Trophoblast cell (in vitro differentiated cells and primary cell): ENCODE measurements around the gene CTIF.

Source experiments
- DNase-seq, 2 donors: peaks; one replicate each; pipeline ENCODE4 v3.0.0-alpha.2; 2016
- H2AFZ ChIP-seq: 2 replicates; pipeline ENCODE4 v1.6.1; 2013; ENCODE audit warnings: low read length, moderate library complexity, mild to moderate bottlenecking; ENCODE audit not compliant: insufficient read depth, poor library complexity
- H2AK5ac ChIP-seq: 2 replicates; pipeline ENCODE4 v1.6.1; 2013; ENCODE audit warnings: mild to moderate bottlenecking, low read length
- H2BK120ac ChIP-seq: 2 replicates; pipeline ENCODE4 v1.6.1; 2013; ENCODE audit warnings: low read length, mild to moderate bottlenecking, moderate library complexity; ENCODE audit not compliant: insufficient read depth, poor library complexity
- H2BK12ac ChIP-seq: 2 replicates; pipeline ENCODE4 v1.6.1; 2013; ENCODE audit warnings: mild to moderate bottlenecking, low read length, moderate library complexity
- H2BK5ac ChIP-seq: 2 replicates; pipeline ENCODE4 v1.6.1; 2013; ENCODE audit warnings: low read length, low read depth, moderate library complexity, mild to moderate bottlenecking; ENCODE audit not compliant: poor library complexity
- H3K14ac ChIP-seq: 2 replicates; pipeline ENCODE4 v1.6.1; 2013; ENCODE audit warnings: mild to moderate bottlenecking, low read length
- H3K18ac ChIP-seq: 2 replicates; pipeline ENCODE4 v1.6.1; 2013; ENCODE audit warnings: mild to moderate bottlenecking, low read length
- H3K23ac ChIP-seq: 2 replicates; pipeline ENCODE4 v1.6.1; 2013; ENCODE audit warnings: low read length
- H3K27ac ChIP-seq: 2 replicates; pipeline ENCODE4 v1.5.1; 2013; ENCODE audit warnings: low read depth, mild to moderate bottlenecking, inconsistent platforms, low read length, moderate library complexity
- H3K27me3 ChIP-seq: 2 replicates; pipeline ENCODE4 v1.6.1; 2013; ENCODE audit warnings: inconsistent platforms, mild to moderate bottlenecking, low read length, moderate library complexity; ENCODE audit not compliant: insufficient read depth
- H3K36me3 ChIP-seq, 2 experiments: 1 replicate in 1 of 2; 2 replicates in 1 of 2; pipeline ENCODE4 v1.6.1; 2013; ENCODE audit warnings: low read length in 2 of 2, mild to moderate bottlenecking in 2 of 2, moderate library complexity in 1 of 2; ENCODE audit not compliant: insufficient read depth in 2 of 2, control insufficient read depth in 1 of 2
- H3K4ac ChIP-seq: 2 replicates; pipeline ENCODE4 v1.6.1; 2013; ENCODE audit warnings: low read depth, mild to moderate bottlenecking, low read length, moderate library complexity
- H3K4me1 ChIP-seq, 2 experiments: 1 replicate in 1 of 2; 2 replicates in 1 of 2; pipeline ENCODE4 v1.6.1; 2013; ENCODE audit warnings: low read length in 2 of 2, mild to moderate bottlenecking in 2 of 2, moderate library complexity in 1 of 2; ENCODE audit not compliant: insufficient read depth in 2 of 2, control insufficient read depth in 1 of 2
- H3K4me2 ChIP-seq: 2 replicates; pipeline ENCODE4 v1.6.1; 2013; ENCODE audit warnings: inconsistent platforms, mild to moderate bottlenecking, low read length, moderate library complexity
- H3K4me3 ChIP-seq: 2 replicates; pipeline ENCODE4 v1.5.1; 2013; ENCODE audit warnings: mild to moderate bottlenecking, low read depth, low read length, inconsistent platforms
- H3K79me1 ChIP-seq: one replicate; pipeline ENCODE4 v1.6.1; 2013; ENCODE audit warnings: low read length
- H3K79me2 ChIP-seq: 2 replicates; pipeline ENCODE4 v1.6.1; 2013; ENCODE audit warnings: low read length, mild to moderate bottlenecking; ENCODE audit not compliant: control insufficient read depth, insufficient read depth, poor library complexity
- H3K9ac ChIP-seq: 2 replicates; pipeline ENCODE4 v1.6.1; 2013; ENCODE audit warnings: mild to moderate bottlenecking, low read length
- H3K9me3 ChIP-seq: 2 replicates; pipeline ENCODE4 v1.6.1; 2013; ENCODE audit warnings: low read depth, mild to moderate bottlenecking, control low read depth, inconsistent platforms, low read length; ENCODE audit not compliant: insufficient read depth
- H4K12ac ChIP-seq: 2 replicates; pipeline ENCODE4 v1.6.1; 2013; ENCODE audit warnings: low read depth, mild to moderate bottlenecking, low read length, moderate library complexity
- H4K8ac ChIP-seq: 2 replicates; pipeline ENCODE4 v1.6.1; 2013; ENCODE audit warnings: low read depth, mild to moderate bottlenecking, low read length, moderate library complexity
- H4K91ac ChIP-seq: one replicate; pipeline ENCODE4 v1.6.1; 2013; ENCODE audit warnings: low read depth, mild to moderate bottlenecking, low read length, moderate library complexity
- WGBS: extraction: QIAGEN DNeasy Blood & Tissue Kit; methylation state at CpG from one replicate; pipeline ENCODE4 v1.1.7; 2013; ENCODE audit warnings: missing lambda C conversion rate; ENCODE audit not compliant: insufficient read length, insufficient coverage; ENCODE audit errors: extremely low coverage; 5-methylcytosine and 5-hydroxymethylcytosine counted together

The CTIF gene

DNA sequence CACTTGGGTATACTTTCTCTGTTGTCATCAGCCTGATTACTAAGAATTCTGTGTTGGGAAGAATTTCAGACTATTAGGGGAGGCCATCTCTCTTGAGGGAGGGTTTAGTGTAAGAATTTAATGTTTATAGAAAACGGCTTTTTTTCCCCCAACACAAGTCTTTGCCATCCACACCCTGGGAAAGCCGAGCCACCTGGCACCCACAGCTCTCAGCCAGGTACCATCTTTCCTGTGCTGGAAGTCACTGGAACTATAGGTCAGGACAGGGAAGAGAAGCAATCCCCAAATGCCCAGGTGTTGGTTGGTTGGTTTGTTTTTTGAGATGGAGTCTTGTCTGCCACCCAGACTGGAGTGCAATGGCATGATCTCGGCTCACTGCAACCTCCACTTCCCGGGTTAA lies 256.9 kb downstream of the CTIF start:
- H3K9ac ChIP-seq, result no peak overlapping the region
- no peak overlapping the region for H3K27ac ChIP-seq
- DNase-seq, result no peak
- no peak overlapping the region for H3K4me3 ChIP-seq
- no CpG with 5 or more reads among the region's 4 CpGs for WGBS
- no peak overlapping the region for H2BK5ac ChIP-seq
- no peak overlapping the region for H4K8ac ChIP-seq
- peaks cover 7 to 11% of the 10 kb centered on the region in 2 experiments for H3K36me3 ChIP-seq
- H4K91ac ChIP-seq, result no peak overlapping the region
- H3K4me2 ChIP-seq, result no peak overlapping the region
- H3K4me1 ChIP-seq, result peaks cover 22 to 28% of the 10 kb centered on the region in 2 experiments
- no peak overlapping the region for H3K4ac ChIP-seq
- H2BK120ac ChIP-seq, result no peak overlapping the region
- no peak overlapping the region for H2AFZ ChIP-seq
- no peaks in the 10 kb centered on the region for H3K9me3 ChIP-seq
- peaks cover 22% of the 10 kb centered on the region for H3K79me1 ChIP-seq
- no peak overlapping the region for H4K12ac ChIP-seq
- peak overlapping the region; percentile 53 for H2BK12ac ChIP-seq
- no peak overlapping the region for H3K14ac ChIP-seq
- H3K18ac ChIP-seq, result no peak overlapping the region
- H3K23ac ChIP-seq, result no peak overlapping the region
- no peak overlapping the region for H2AK5ac ChIP-seq
- H3K79me2 ChIP-seq, result no peaks in the 10 kb centered on the region
- H3K27me3 ChIP-seq, result no peaks in the 10 kb centered on the region

GRCh38 chr18:48796491-48797205 lies 257.8 kb downstream of the CTIF start:
- Histone ChIP-seq H3K36me3 (peaks cover 9 to 13% of the 10 kb centered on the region in 2 experiments), H4K12ac (no peak overlapping the region), H4K91ac (peak overlapping the region; percentile 8), H3K23ac (no peak overlapping the region), H2BK12ac (no peak overlapping the region), H3K4me1 (peaks cover 17 to 20% of the 10 kb centered on the region in 2 experiments), H3K27me3 (no peaks in the 10 kb centered on the region), H3K79me1 (peaks cover 17% of the 10 kb centered on the region), H2BK5ac (no peak overlapping the region), H3K9me3 (no peaks in the 10 kb centered on the region), H3K18ac (no peak overlapping the region), H3K27ac (no peak overlapping the region), H2BK120ac (no peak overlapping the region), H3K4ac (no peak overlapping the region), H3K79me2 (no peaks in the 10 kb centered on the region), H4K8ac (no peak overlapping the region), H3K4me3 (no peak overlapping the region), H2AFZ (no peak overlapping the region), H3K4me2 (no peak overlapping the region), H2AK5ac (no peak overlapping the region), H3K14ac (peak overlapping the region; percentile 16), H3K9ac (no peak overlapping the region)
- no peak for DNase-seq
- no CpG with 5 or more reads among the region's 6 CpGs for WGBS

DNA sequence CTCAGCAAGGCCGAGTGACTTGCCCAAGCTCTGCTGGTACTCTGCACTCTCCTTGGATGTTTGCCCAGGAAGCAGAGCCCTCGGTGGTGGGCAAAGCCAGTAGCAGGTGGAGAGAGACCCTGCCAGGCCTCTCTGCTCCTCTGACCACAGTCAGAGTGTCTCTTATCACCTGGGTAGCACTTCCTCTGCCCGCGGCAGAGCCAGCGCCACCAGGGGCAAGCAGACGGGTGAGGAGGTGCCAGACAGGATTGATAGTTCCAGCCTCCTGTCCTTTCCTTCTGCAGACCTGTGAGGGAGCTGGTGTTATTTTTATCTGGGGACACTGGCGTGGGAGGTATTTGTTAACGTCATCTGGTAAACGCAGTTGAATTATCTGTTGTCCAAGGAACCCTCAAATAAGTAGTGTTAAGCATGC lies 259.0 kb downstream of the CTIF start:
- Histone ChIP-seq H4K91ac (no peak overlapping the region), H3K4me3 (no peak overlapping the region), H3K4me2 (no peak overlapping the region), H3K27ac (no peak overlapping the region), H2AFZ (no peak overlapping the region), H2BK12ac (no peak overlapping the region), H3K79me1 (peaks cover 9% of the 10 kb centered on the region), H2BK120ac (no peak overlapping the region), H3K27me3 (no peaks in the 10 kb centered on the region), H3K9me3 (no peaks in the 10 kb centered on the region), H3K36me3 (peaks cover 9 to 13% of the 10 kb centered on the region in 2 experiments), H4K8ac (no peak overlapping the region), H3K4ac (no peak overlapping the region), H3K4me1 (peaks cover 21 to 22% of the 10 kb centered on the region in 2 experiments), H4K12ac (no peak overlapping the region), H3K18ac (no peak overlapping the region), H3K23ac (no peak overlapping the region), H2AK5ac (no peak overlapping the region), H3K14ac (no peak overlapping the region), H3K79me2 (no peaks in the 10 kb centered on the region), H2BK5ac (no peak overlapping the region), H3K9ac (no peak overlapping the region)
- no peak for DNase-seq
- no CpG with 5 or more reads among the region's 9 CpGs for WGBS

- WGBS, result no CpG with 5 or more reads among the region's 17 CpGs
Observed at GRCh38 chr18:48798334-48799245, 259.8 kb downstream of the CTIF start.

More at GRCh38 chr18:48798334-48799245, 259.8 kb downstream of the CTIF start:
- H3K27me3 ChIP-seq, result no peaks in the 10 kb centered on the region
- H3K14ac ChIP-seq, result no peak overlapping the region
- H4K12ac ChIP-seq, result no peak overlapping the region
- no peak overlapping the region for H2BK5ac ChIP-seq
- no peak for DNase-seq
- no peaks in the 10 kb centered on the region for H3K79me2 ChIP-seq
- H4K8ac ChIP-seq, result no peak overlapping the region
- no peak overlapping the region for H4K91ac ChIP-seq
- no peak overlapping the region for H3K9ac ChIP-seq
- no peaks in the 10 kb centered on the region for H3K9me3 ChIP-seq
- peaks cover 9% of the 10 kb centered on the region for H3K79me1 ChIP-seq
- no peak overlapping the region for H3K4me3 ChIP-seq
- H3K23ac ChIP-seq, result no peak overlapping the region
- no peak overlapping the region for H2AFZ ChIP-seq
- H3K36me3 ChIP-seq, result peaks cover 9 to 13% of the 10 kb centered on the region in 2 experiments
- no peak overlapping the region for H3K4me2 ChIP-seq
- peak overlapping the region; percentile 4 for H2AK5ac ChIP-seq
- no peak overlapping the region for H2BK120ac ChIP-seq
- H3K27ac ChIP-seq, result no peak overlapping the region
- no peak overlapping the region for H2BK12ac ChIP-seq
- no peak overlapping the region for H3K18ac ChIP-seq
- peaks cover 21 to 22% of the 10 kb centered on the region in 2 experiments for H3K4me1 ChIP-seq
- no peak overlapping the region for H3K4ac ChIP-seq
